ENCODE results near the gene GPR132. TPM values are rescaled to one million over a fixed set of nuclear protein-coding genes. Genes with fewer than 3 reads are reported as not detected.

GPR132 gene
- total and polyA plus RNA-seq, 2 of the 8 experiments (the other 6 are each of a cell fraction or from before 2014, with no cell fraction given), result 0.11 TPM; not detected in 1

GRCh38 chr14:105095236-105095805 is 30.1 kb upstream of the GPR132 start:
- Histone ChIP-seq H3K36me3 (ENCODE audit: control insufficient read depth in 2 of 4, insufficient read depth in 4 of 4, low read length in 3 of 4) (no peaks in the 10 kb centered on the region), H3K4ac (replicated peaks; ENCODE audit: insufficient read length, low read depth, low read length) (no peak overlapping the region), H2BK5ac (ENCODE audit: low read depth, low read length) (no peak overlapping the region), H3K27ac (ENCODE audit: low read depth, low read length) (no peak overlapping the region), H3K9me3 (ENCODE audit: insufficient read depth in 2 of 2, low read depth in 1 of 2, low read length in 1 of 2) (peaks cover 6 to 16% of the 10 kb centered on the region in 2 experiments; a peak in 3 of 4 replicates), H2BK120ac (replicated peaks; ENCODE audit: low read depth, low read length) (no peak overlapping the region), H3K4me3 (ENCODE audit: extremely low read depth in 1 of 4, insufficient read depth in 2 of 4, low read depth in 3 of 4, low read length in 4 of 4) (no peak overlapping the region), H2BK12ac (ENCODE audit: low read depth, low read length) (no peak overlapping the region), H4K91ac (replicated peaks; ENCODE audit: insufficient read length, low read length) (no peak overlapping the region), H3K23ac (ENCODE audit: insufficient read length) (no peak overlapping the region), H4K8ac (ENCODE audit: extremely low read depth, insufficient read depth, low read length) (no peak overlapping the region), H3K79me2 (ENCODE audit: control insufficient read depth in 1 of 2, insufficient read depth in 2 of 2, low read length in 2 of 2) (no peaks in the 10 kb centered on the region), H3K23me2 (ENCODE audit: low read depth, low read length) (peaks cover 2% of the 10 kb centered on the region; the same call in 1 of the 2 replicates), H3K4me1 (replicated peaks in 1 of 4; ENCODE audit: control insufficient read depth in 3 of 4, insufficient read depth in 4 of 4, low read length in 3 of 4) (peaks cover 0 to 15% (median 9%) of the 10 kb centered on the region in 4 experiments; a peak in 6 of 7 replicates), H2AFZ (ENCODE audit: low read length) (no peak overlapping the region), H3K56ac (replicated peaks; ENCODE audit: insufficient read length, low read depth, low read length) (no peak overlapping the region), H2AK5ac (ENCODE audit: low read depth, low read length) (0 out of 2 replicates have a peak overlapping the region, but pooled peaks have one; percentile 5), H2BK15ac (ENCODE audit: low read length) (no peak overlapping the region), H2BK20ac (ENCODE audit: low read length) (no peak overlapping the region), H3K14ac (ENCODE audit: insufficient read length) (no peak overlapping the region), H3K4me2 (ENCODE audit: insufficient read depth in 1 of 2, low read depth in 2 of 2, low read length in 2 of 2) (no peak overlapping the region), H3K79me1 (ENCODE audit: low read depth, low read length) (no peaks in the 10 kb centered on the region), H3K27me3 (replicated peaks in 1 of 4; ENCODE audit: control insufficient read depth in 3 of 4, extremely low read depth in 1 of 4, insufficient read depth in 3 of 4, low read length in 3 of 4) (peaks cover 0 to 29% (median 16%) of the 10 kb centered on the region in 4 experiments; a peak in 6 of 7 replicates), H3K18ac (ENCODE audit: extremely low read depth, low read length) (no peak overlapping the region), H4K20me1 (replicated peaks in 1 of 2; ENCODE audit: control insufficient read depth in 1 of 2, insufficient read depth in 2 of 2, low read length in 2 of 2) (peaks cover 3 to 5% of the 10 kb centered on the region in 2 experiments), H4K5ac (ENCODE audit: insufficient read length, low read depth, low read length) (no peak overlapping the region), H3K9ac (replicated peaks in 1 of 4; ENCODE audit: extremely low read depth in 1 of 4, low read depth in 3 of 4, low read length in 3 of 4) (no peak overlapping the region)
- CTCF ChIA-PET (ENCODE audit: partially characterized antibody), result interaction anchor here (0.6 to 1.6 kb wide), 7 partner anchors 9 to 385 kb away, joined by 3 to 4 read pairs (median 3); no protein-coding TSS in a partner anchor
- DNase-seq (ENCODE audit: low read depth in 1 of 2, low spot score in 2 of 2) (no peak), FAIRE-seq (no peak)
- WGBS, 2 experiments (ENCODE audit: extremely low coverage in 1 of 2, insufficient coverage in 1 of 2, insufficient read length in 1 of 2, insufficient replicate concordance in 2 of 2, low coverage in 1 of 2, low lambda C conversion rate in 2 of 2, missing lambda C conversion rate in 1 of 2), result 83% methylated on average over 7 of the region's 7 CpGs; no CpG with 5 or more reads in 1 of the 2 experiments
- POLR2A ChIA-PET (ENCODE audit: partially characterized antibody), result no interaction called here
- TF ChIP-seq KDM1A (IDR thresholded peaks at IDR 0.05; ENCODE audit: borderline replicate concordance, low read length), result no peak
- TF ChIP-seq JUND (IDR thresholded peaks at IDR 0.05; ENCODE audit: low read length), result no peak
- no peak for TF ChIP-seq ATF3 (IDR thresholded peaks at IDR 0.05; ENCODE audit: insufficient read depth, low read depth, low read length)
- no peak for TF ChIP-seq TEAD4 (IDR thresholded peaks at IDR 0.05; ENCODE audit: low read depth, low read length)
- no peak for TF ChIP-seq CTCF (IDR thresholded peaks at IDR 0.05; ENCODE audit: control extremely low read depth in 1 of 3, insufficient read depth in 1 of 3, low read depth in 1 of 3, low read length in 3 of 3)

Measured in H1 (cell line).